Vagina (tissue), 2 donors: ENCODE measurements around the gene EFCAB6.

Source experiments
- CTCF ChIP-seq, 3 experiments: fragments of 450-650 bp in 2 of 3; fragments of 200-600 bp in 1 of 3; sonication (generic) in 1 of 3; IDR thresholded peaks; one replicate each; pipeline ENCODE4 v1.5.1; 2017 to 2019; ENCODE audit warnings: antibody characterized with exemption in 3 of 3, mild to moderate bottlenecking in 2 of 3, moderate library complexity in 2 of 3
- POLR2A ChIP-seq, 2 donors: fragments of 450-650 bp; IDR thresholded peaks; one replicate each; pipeline ENCODE4 v1.6.1; 2017; ENCODE audit warnings: antibody characterized with exemption in 2 of 2, mild to moderate bottlenecking in 2 of 2, moderate library complexity in 2 of 2

DNA sequence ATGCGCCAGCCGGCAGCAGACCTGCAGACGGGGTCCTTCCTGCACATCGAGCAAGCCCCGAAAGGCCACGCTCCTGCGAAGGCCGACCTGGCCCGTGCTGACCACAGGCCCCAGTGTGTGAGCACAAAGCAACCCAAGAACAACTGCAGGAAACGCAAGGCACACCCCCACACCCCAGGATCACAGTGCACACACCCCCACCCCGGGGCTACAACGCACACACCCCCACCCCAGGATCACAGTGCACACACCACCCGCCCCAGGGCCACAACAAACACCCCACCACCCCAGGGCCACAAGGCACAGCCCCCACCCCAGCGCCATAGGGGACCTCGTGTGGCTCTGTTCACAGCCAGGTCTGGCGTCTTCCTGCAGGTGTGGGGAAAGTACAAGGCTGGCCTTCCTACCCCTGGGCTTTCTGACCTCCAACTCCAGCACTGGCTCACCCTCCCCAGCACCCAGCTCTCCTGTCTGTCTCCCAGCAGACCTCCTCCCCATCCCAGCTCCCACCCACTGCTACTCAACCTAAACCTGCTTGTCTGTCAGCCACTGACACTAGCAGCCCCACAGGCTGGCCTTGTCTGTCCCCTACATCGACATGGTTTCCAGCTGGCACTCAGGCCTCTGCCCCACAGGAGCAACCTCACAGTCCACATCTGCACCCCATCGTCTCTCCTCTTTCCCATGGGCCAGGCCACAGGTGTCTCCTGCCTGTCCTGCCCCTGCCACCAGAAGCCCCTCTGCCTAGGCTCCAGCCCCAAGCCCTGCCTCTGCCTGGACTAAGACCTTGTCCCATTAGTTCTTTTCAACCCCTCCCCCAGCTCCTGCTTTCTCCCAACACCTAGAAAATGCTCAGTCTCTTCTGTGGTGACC is 20.5 kb upstream of the EFCAB6 start:
- TF ChIP-seq CTCF (IDR thresholded peaks at IDR 0.05) (no peak), POLR2A (IDR thresholded peaks at IDR 0.05) (no peak)
